Measurements from ENCODE around the gene WIZ. TPM values are rescaled to one million over a fixed set of nuclear protein-coding genes. Genes with fewer than 3 reads are reported as not detected.
"Not testable (repeated sequence)": the region's sequence is repeated elsewhere in the genome, so short reads cannot be mapped to it uniquely, and the experiment has no call there.

Gene WIZ
- 31.3 TPM for total RNA-seq
- long read RNA-seq, full-length matches to known transcripts = 1 of 29 reads
- long read RNA-seq, partial matches to known transcripts = 25 of 29 reads
- long read RNA-seq, other reads (novel, unspliced or antisense) = 3 of 29 reads

- DNase-seq (ENCODE audit: missing footprints) = peak; percentile 94
- intact Hi-C loops (cut with DNase I) = loop anchor here (5.0 to 10.0 kb wide), 2 partner anchors 73 to 105 kb away; partner anchors contain the start of gene AKAP8
- ATAC-seq = peak; percentile 10
Observed at GRCh38 chr19:15449620-15450527, at the start of gene WIZ. WIZ (minus strand) TSS chr19:15449956; CDS start chr19:15448307, 1,649 bp downstream.

- ATAC-seq (no peak), DNase-seq (ENCODE audit: missing footprints) (no peak)
- intact Hi-C loops (cut with DNase I) = no loop called here
Observed at GRCh38 chr19:15498910-15499309, 49.2 kb upstream of the WIZ start.

GRCh38 chr19:15498156-15498858, 48.6 kb upstream of the WIZ start:
- intact Hi-C loops (cut with DNase I) = no loop called here
- ATAC-seq (no peak), DNase-seq (ENCODE audit: missing footprints) (no peak)

GRCh38 chr19:15495151-15495550, 45.4 kb upstream of the WIZ start:
- DNase-seq (ENCODE audit: missing footprints) (no peak), ATAC-seq (no peak)
- intact Hi-C loops (cut with DNase I) = no loop called here

GRCh38 chr19:15488489-15489226, 38.9 kb upstream of the WIZ start:
- DNase-seq (ENCODE audit: missing footprints) (peak; percentile 68), ATAC-seq (peak; percentile 93)
- intact Hi-C loops (cut with DNase I) = no loop called here

- intact Hi-C loops (cut with DNase I) = no loop called here
- ATAC-seq (no peak), DNase-seq (ENCODE audit: missing footprints) (no peak)
Observed at GRCh38 chr19:15487038-15487437, 37.3 kb upstream of the WIZ start.

- intact Hi-C loops (cut with DNase I); DNase-seq (ENCODE audit: missing footprints); ATAC-seq: not testable (repeated sequence)
Observed at GRCh38 chr19:15485768-15486167, 36.0 kb upstream of the WIZ start.

- ATAC-seq; DNase-seq (ENCODE audit: missing footprints); intact Hi-C loops (cut with DNase I): not testable (repeated sequence)
Observed at GRCh38 chr19:15480996-15481395, 31.2 kb upstream of the WIZ start.

GRCh38 chr19:15479391-15480345, 29.9 kb upstream of the WIZ start, which contains the start of gene PGLYRP2:
PGLYRP2 (minus strand) TSS chr19:15479501; CDS start chr19:15479371, 130 bp downstream.
- intact Hi-C loops (cut with DNase I) = no loop called here
- DNase-seq (ENCODE audit: missing footprints) (no peak), ATAC-seq (peak; percentile 73)

GRCh38 chr19:15476325-15476724, 26.6 kb upstream of the WIZ start:
- intact Hi-C loops (cut with DNase I) = no loop called here
- DNase-seq (ENCODE audit: missing footprints) (no peak), ATAC-seq (no peak)

GRCh38 chr19:15475611-15476010, 25.9 kb upstream of the WIZ start:
- intact Hi-C loops (cut with DNase I) = no loop called here
- no peak for ATAC-seq
- no peak for DNase-seq (ENCODE audit: missing footprints)

GRCh38 chr19:15475169-15475568, 25.4 kb upstream of the WIZ start:
- intact Hi-C loops (cut with DNase I) = no loop called here
- ATAC-seq = no peak
- no peak for DNase-seq (ENCODE audit: missing footprints)

- ATAC-seq; DNase-seq (ENCODE audit: missing footprints); intact Hi-C loops (cut with DNase I): not testable (repeated sequence)
Observed at GRCh38 chr19:15473821-15474220, 24.1 kb upstream of the WIZ start.

GRCh38 chr19:15471639-15472101, 21.9 kb upstream of the WIZ start:
- ATAC-seq (no peak), DNase-seq (ENCODE audit: missing footprints) (no peak)
- intact Hi-C loops (cut with DNase I) = no loop called here

- DNase-seq (ENCODE audit: missing footprints) (no peak), ATAC-seq (no peak)
- intact Hi-C loops (cut with DNase I) = no loop called here
Observed at GRCh38 chr19:15469513-15470297, 19.9 kb upstream of the WIZ start.

GRCh38 chr19:15468675-15469512, 19.1 kb upstream of the WIZ start:
- intact Hi-C loops (cut with DNase I) = no loop called here
- peak; percentile 20 for ATAC-seq
- no peak for DNase-seq (ENCODE audit: missing footprints)
